GM23248 (cell line): ENCODE data around the gene SNRPD3. TPM values are rescaled to one million over a fixed set of nuclear protein-coding genes. Genes with fewer than 3 reads are reported as not detected.
"Not testable (repeated sequence)": the region's sequence is repeated elsewhere in the genome, so short reads cannot be mapped to it uniquely, and the experiment has no call there.

ENCODE experiments used
- DNase-seq: peaks from one replicate; pipeline ENCODE4 v3.0.0-alpha.2; 2015
- H2AFZ ChIP-seq: fragments of 200-600 bp; sonication (generic); 2 replicates; pipeline ENCODE4 v1.6.1; 2016; ENCODE audit warnings: antibody characterized with exemption
- H3F3A ChIP-seq: fragments of 200-600 bp; sonication (generic); 2 replicates; pipeline ENCODE4 v1.6.1; 2016; ENCODE audit warnings: mild to moderate bottlenecking, antibody characterized with exemption, mixed run types; ENCODE audit not compliant: insufficient read depth
- H3K27ac ChIP-seq: fragments of 200-600 bp; sonication (generic); 2 replicates; pipeline ENCODE4 v1.5.1; 2016; ENCODE audit warnings: mild to moderate bottlenecking
- H3K27me3 ChIP-seq: fragments of 200-600 bp; sonication (generic); replicated peaks from 2 replicates; pipeline ENCODE4 v1.6.1; 2016; ENCODE audit warnings: mild to moderate bottlenecking; ENCODE audit not compliant: insufficient read depth
- H3K36me3 ChIP-seq: fragments of 200-600 bp; sonication (generic); 2 replicates; pipeline ENCODE4 v1.6.1; 2016; ENCODE audit warnings: low read depth, mild to moderate bottlenecking
- H3K4me1 ChIP-seq: fragments of 200-600 bp; sonication (generic); 2 replicates; pipeline ENCODE4 v1.6.1; 2016; ENCODE audit warnings: mild to moderate bottlenecking; ENCODE audit not compliant: insufficient read depth
- H3K4me2 ChIP-seq: fragments of 200-600 bp; sonication (generic); one replicate; pipeline ENCODE4 v1.6.1; 2016; ENCODE audit warnings: mild to moderate bottlenecking; ENCODE audit not compliant: unreplicated experiment
- H3K4me3 ChIP-seq: fragments of 200-600 bp; sonication (generic); 2 replicates; pipeline ENCODE4 v1.5.1; 2016; ENCODE audit warnings: mild to moderate bottlenecking
- H3K79me2 ChIP-seq: fragments of 200-600 bp; sonication (generic); 2 replicates; pipeline ENCODE4 v1.6.1; 2016; ENCODE audit warnings: mild to moderate bottlenecking; ENCODE audit not compliant: insufficient read depth
- H3K9ac ChIP-seq: fragments of 200-600 bp; sonication (generic); 2 replicates; pipeline ENCODE4 v1.6.1; 2016; ENCODE audit warnings: mild to moderate bottlenecking
- H3K9me2 ChIP-seq: fragments of 200-600 bp; sonication (generic); 2 replicates; pipeline ENCODE4 v1.6.1; 2016; ENCODE audit warnings: mixed run types, mild to moderate bottlenecking, moderate library complexity; ENCODE audit not compliant: insufficient read depth
- H3K9me3 ChIP-seq: fragments of 200-600 bp; sonication (generic); one replicate; pipeline ENCODE4 v1.6.1; 2017; ENCODE audit warnings: low read depth
- H4K20me1 ChIP-seq: fragments of 200-600 bp; sonication (generic); 2 replicates; pipeline ENCODE4 v1.6.0; 2016; ENCODE audit not compliant: insufficient read depth
- EZH2 ChIP-seq: fragments of 200-600 bp; sonication (generic); IDR thresholded peaks from 2 replicates; pipeline ENCODE4 v1.6.1; 2018; ENCODE audit warnings: antibody characterized with exemption, mild to moderate bottlenecking; ENCODE audit not compliant: insufficient read depth, poor library complexity, severe bottlenecking
- EZH2phosphoT487 ChIP-seq: fragments of 200-600 bp; sonication (generic); IDR thresholded peaks from 2 replicates; pipeline ENCODE4 v1.6.1; 2018; ENCODE audit warnings: antibody characterized with exemption, moderate library complexity, mild to moderate bottlenecking, low read depth; ENCODE audit not compliant: insufficient read depth
- WGBS, 2 experiments: methylation state at CpG; one replicate each; pipeline ENCODE4 v1.1.6; 2015 to 2017; ENCODE audit warnings: low lambda C conversion rate in 2 of 2, low coverage in 1 of 2; ENCODE audit errors: missing lambda C conversion rate in 2 of 2; 5-methylcytosine and 5-hydroxymethylcytosine counted together
- in situ Hi-C: fragments of 300-500 bp; cut with MboI; formaldehyde crosslinking; loops from 2 replicates; pipeline ENCODE4 v1.15.0; 2020
- polyA plus RNA-seq: library from polyadenylated mRNA; unstranded; fragments of >200 nt; fragmentation: Nextera tagmentation; extraction: Ambion mirVana; gene quantifications from 2 replicates; pipeline ENCODE4 v1.2.1, GENCODE V29; 2016
- total RNA-seq: library from RNA; depleted of rRNA; stranded (reverse); fragments of >200 nt; shearing (Covaris generic); gene quantifications from 2 replicates; pipeline ENCODE4 v1.2.3, GENCODE V29; 2014

SNRPD3 gene
- total and polyA plus RNA-seq, 2 experiments from 2014 or later, result 106 to 109 TPM

DNA sequence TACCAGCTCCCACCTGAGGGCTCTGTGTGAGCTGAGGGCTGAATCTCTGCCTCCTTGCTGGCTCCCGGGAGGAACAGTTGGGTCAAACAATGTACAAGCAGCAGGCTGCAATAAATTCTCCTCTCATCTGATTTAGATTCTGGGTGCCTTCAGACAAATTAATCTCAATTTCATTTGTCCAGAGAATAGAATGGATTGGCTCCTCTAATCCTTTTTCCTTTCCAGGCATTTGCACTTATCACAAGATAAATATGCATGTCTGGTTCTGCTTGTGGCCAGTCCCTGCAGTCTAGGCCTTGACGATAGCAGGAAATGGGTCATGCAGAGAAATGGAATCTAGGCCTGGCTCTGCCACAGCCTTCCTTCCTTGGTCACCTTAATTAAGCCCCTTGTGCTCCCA lies 31.9 kb upstream of the SNRPD3 start:
- Histone ChIP-seq H3K9me2 (no peaks in the 10 kb centered on the region), H3K4me1 (peaks cover 13% of the 10 kb centered on the region), H3K4me2 (no peak overlapping the region)

DNA sequence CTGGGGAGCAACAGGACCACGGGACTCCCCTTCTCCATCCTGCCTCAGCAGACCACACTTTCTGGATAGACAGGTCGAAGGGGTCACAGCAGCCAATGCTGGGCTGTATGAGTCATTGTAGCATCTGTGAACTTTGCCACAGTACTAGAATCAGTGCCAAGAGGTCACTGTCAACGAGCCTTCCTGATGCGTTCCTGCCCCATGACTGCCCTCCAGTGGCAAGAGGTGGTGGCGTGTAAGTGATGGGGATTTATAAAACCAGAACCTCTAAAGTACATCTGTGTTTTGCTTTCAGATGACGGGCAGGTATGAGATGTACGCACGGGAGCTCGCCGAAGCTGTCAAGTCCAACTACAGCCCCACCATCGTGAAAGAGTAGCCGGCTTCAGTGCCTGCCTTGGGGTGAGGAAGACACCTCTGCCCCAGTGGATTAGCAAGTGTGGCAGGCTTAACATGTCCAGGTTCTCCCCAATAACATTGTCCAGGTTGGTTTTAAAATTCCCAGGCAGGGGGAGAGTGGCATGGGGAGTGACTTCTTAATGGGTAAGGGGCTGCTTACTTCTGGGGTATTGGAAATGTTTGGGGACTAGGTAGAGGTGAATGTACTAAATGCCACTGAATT lies 30.3 kb upstream of the SNRPD3 start:
- no peaks in the 10 kb centered on the region for H3K79me2 ChIP-seq
- H3K4me2 ChIP-seq, result no peak overlapping the region
- in situ Hi-C loops, result no loop called here
- no peaks in the 10 kb centered on the region for H3K27me3 ChIP-seq
- no peaks in the 10 kb centered on the region for H3K36me3 ChIP-seq
- H3K4me3 ChIP-seq, result no peak overlapping the region
- H3K4me1 ChIP-seq, result peaks cover 13% of the 10 kb centered on the region
- peaks cover 6% of the 10 kb centered on the region; the same call in 1 of the 2 replicates for H3F3A ChIP-seq
- peak overlapping the region; percentile 9; the same call in 1 of the 2 replicates for H2AFZ ChIP-seq
- H3K9ac ChIP-seq, result no peak overlapping the region
- H3K9me3 ChIP-seq, result no peaks in the 10 kb centered on the region
- DNase-seq, result peak; percentile 74
- H4K20me1 ChIP-seq, result no peaks in the 10 kb centered on the region
- WGBS, 2 experiments, result 8% methylated on average over 12 of the region's 12 CpGs
- TF ChIP-seq EZH2phosphoT487 (no peak), EZH2 (no peak)
- no peak overlapping the region for H3K27ac ChIP-seq
- no peaks in the 10 kb centered on the region for H3K9me2 ChIP-seq

More for the DNA sequence above, 31.9 kb upstream of the SNRPD3 start:
- H3K9me3 ChIP-seq, result no peaks in the 10 kb centered on the region
- no peaks in the 10 kb centered on the region for H4K20me1 ChIP-seq
- H3K36me3 ChIP-seq, result no peaks in the 10 kb centered on the region
- H2AFZ ChIP-seq, result 0 out of 2 replicates have a peak overlapping the region, but pooled peaks have one; percentile 30
- in situ Hi-C loops, result no loop called here
- H3K27ac ChIP-seq, result no peak overlapping the region
- H3F3A ChIP-seq, result peaks cover 6% of the 10 kb centered on the region; the same call in 1 of the 2 replicates
- no peak overlapping the region for H3K4me3 ChIP-seq
- TF ChIP-seq EZH2phosphoT487, result no peak
- TF ChIP-seq EZH2, result no peak
- H3K79me2 ChIP-seq, result no peaks in the 10 kb centered on the region
- no peak overlapping the region for H3K9ac ChIP-seq
- DNase-seq, result peak; percentile 64
- H3K27me3 ChIP-seq, result peaks cover 4% of the 10 kb centered on the region; the same call in 1 of the 2 replicates
- WGBS, 2 experiments, result 51 to 55% methylated on average over 2 of the region's 2 CpGs

DNA sequence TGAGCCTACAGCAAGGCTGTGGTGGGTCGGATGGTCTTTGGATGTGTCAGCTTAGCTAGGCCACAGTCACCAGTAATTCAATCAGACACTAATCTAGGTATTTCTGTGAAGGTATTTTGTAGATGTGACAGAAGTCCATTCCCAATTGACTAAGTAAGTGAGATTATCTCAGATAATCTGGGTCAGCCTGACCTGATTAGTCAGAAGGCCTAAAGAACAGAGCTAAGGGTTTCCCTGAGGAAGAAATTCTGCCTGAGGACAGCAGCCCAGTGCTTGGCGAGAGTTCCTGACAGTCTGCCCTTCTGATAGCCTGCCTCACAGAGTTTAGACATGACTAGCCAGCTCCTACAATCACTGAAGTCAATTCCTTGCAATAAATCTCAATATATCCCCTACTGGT lies 29.6 kb upstream of the SNRPD3 start:
- 71 to 81% methylated on average over 2 of the region's 2 CpGs for WGBS, 2 experiments
- no peak overlapping the region for H2AFZ ChIP-seq
- in situ Hi-C loops, result no loop called here

DNA sequence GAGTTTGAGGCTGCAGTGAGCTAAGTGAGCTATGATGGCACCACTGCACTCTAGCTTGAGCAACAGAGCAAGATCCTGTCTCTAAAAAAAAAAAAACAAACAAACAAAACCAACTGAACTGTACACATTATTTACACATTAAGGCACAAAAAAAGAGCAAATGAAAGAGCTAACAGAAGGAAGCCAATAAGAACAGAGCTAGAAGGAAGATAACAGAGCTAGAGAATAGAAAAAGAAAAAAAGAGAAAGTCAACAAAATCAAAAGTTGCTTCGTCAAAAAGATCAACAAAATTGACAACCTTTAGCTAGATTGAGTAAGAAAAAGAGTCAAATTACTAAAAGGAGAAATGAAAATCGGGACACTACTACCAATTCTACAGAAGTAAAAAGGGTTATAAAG lies 25.9 kb upstream of the SNRPD3 start:
- no peak overlapping the region for H3K27ac ChIP-seq
- H3K9me3 ChIP-seq, result no peaks in the 10 kb centered on the region
- no peak overlapping the region for H3K9ac ChIP-seq
- in situ Hi-C loops, result no loop called here
- 79 to 85% methylated on average over 2 of the region's 2 CpGs for WGBS, 2 experiments
- TF ChIP-seq EZH2phosphoT487 (no peak), EZH2 (no peak)
- H3K4me2 ChIP-seq, result no peak overlapping the region
- no peaks in the 10 kb centered on the region for H3K79me2 ChIP-seq
- no peak for DNase-seq
- no peak overlapping the region for H2AFZ ChIP-seq
- H3K4me3 ChIP-seq, result no peak overlapping the region
- H3K36me3 ChIP-seq, result no peaks in the 10 kb centered on the region
- no peaks in the 10 kb centered on the region for H3K27me3 ChIP-seq
- H3K4me1 ChIP-seq, result no peaks in the 10 kb centered on the region
- no peaks in the 10 kb centered on the region for H3F3A ChIP-seq
- no peaks in the 10 kb centered on the region for H3K9me2 ChIP-seq
- no peaks in the 10 kb centered on the region for H4K20me1 ChIP-seq

More for the DNA sequence above, 29.6 kb upstream of the SNRPD3 start:
- H3K9me3 ChIP-seq, result no peaks in the 10 kb centered on the region
- no peaks in the 10 kb centered on the region for H3K9me2 ChIP-seq
- H3K27me3 ChIP-seq, result no peaks in the 10 kb centered on the region
- no peak overlapping the region for H3K27ac ChIP-seq
- H3K4me2 ChIP-seq, result no peak overlapping the region
- no peak for TF ChIP-seq EZH2phosphoT487
- TF ChIP-seq EZH2, result no peak
- DNase-seq, result peak; percentile 14
- H3K4me1 ChIP-seq, result peaks cover 13% of the 10 kb centered on the region
- H3K79me2 ChIP-seq, result no peaks in the 10 kb centered on the region
- H3K4me3 ChIP-seq, result no peak overlapping the region
- no peak overlapping the region for H3K9ac ChIP-seq
- no peaks in the 10 kb centered on the region for H3K36me3 ChIP-seq
- H3F3A ChIP-seq, result peaks cover 6% of the 10 kb centered on the region; the same call in 1 of the 2 replicates
- H4K20me1 ChIP-seq, result no peaks in the 10 kb centered on the region

GRCh38 chr22:24530968-24531367 lies 24.8 kb upstream of the SNRPD3 start:
- H4K20me1 ChIP-seq, H3K36me3 ChIP-seq, H3K9me3 ChIP-seq, H3K4me3 ChIP-seq, H3K27me3 ChIP-seq, DNase-seq, H2AFZ ChIP-seq, H3K9me2 ChIP-seq, H3K9ac ChIP-seq, H3K4me1 ChIP-seq, H3K79me2 ChIP-seq, H3K27ac ChIP-seq, H3K4me2 ChIP-seq, H3F3A ChIP-seq, in situ Hi-C loops: not testable (repeated sequence)
- WGBS, 2 experiments, result 62 to 66% methylated on average over 3 of the region's 3 CpGs
